ENCODE measurements around the gene ADAMTS12.

DNA sequence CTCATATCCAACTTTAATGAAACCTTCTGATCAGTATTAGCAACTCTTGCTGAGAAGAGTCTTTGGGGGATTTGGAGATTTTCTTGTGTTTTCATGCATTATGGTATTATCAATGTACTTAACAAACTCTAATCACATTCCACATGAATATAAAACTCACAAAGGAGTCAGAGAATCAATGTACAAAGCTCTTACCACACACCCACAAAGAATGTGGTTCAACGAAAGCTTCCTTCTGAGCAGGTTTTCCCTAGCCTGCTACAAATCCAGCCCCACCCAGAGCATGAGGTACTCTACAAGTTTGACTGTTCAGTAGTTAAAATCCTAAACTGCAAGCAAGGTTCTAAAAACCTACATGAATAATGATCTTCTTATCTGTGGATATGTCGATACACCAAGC lies 240.9 kb downstream of the ADAMTS12 start:
- TF ChIP-seq CTCF (IDR thresholded peaks at IDR 0.05) = no peak
- TF ChIP-seq POLR2A (IDR thresholded peaks at IDR 0.05) = no peak
